Measurements from ENCODE around the gene LNX1.

The LNX1 gene

GRCh38 chr4:53551281-53551864 lies 39.9 kb downstream of the LNX1 start:
- Histone ChIP-seq H3K27ac (ENCODE audit: low read depth, low read length) (no peak overlapping the region), H3K4me1 (ENCODE audit: control insufficient read depth, insufficient read depth, low read length) (no peaks in the 10 kb centered on the region), H3K9me3 (ENCODE audit: control insufficient read depth, insufficient read depth, low read depth, low read length) (no peaks in the 10 kb centered on the region), H3K27me3 (ENCODE audit: control insufficient read depth, insufficient read depth, low read length) (no peaks in the 10 kb centered on the region), H3K36me3 (ENCODE audit: control insufficient read depth, insufficient read depth, low read length) (no peaks in the 10 kb centered on the region), H3K9ac (ENCODE audit: low read length) (no peak overlapping the region), H3K4me3 (ENCODE audit: low read depth, low read length) (no peak overlapping the region)

- Histone ChIP-seq H3K9me3 (ENCODE audit: control insufficient read depth, insufficient read depth, low read depth, low read length) (no peaks in the 10 kb centered on the region), H3K27ac (ENCODE audit: low read depth, low read length) (no peak overlapping the region)
Observed at GRCh38 chr4:53548662-53549061, 42.6 kb downstream of the LNX1 start.

GRCh38 chr4:53547983-53548382 lies 43.3 kb downstream of the LNX1 start:
- H3K27me3 ChIP-seq (ENCODE audit: control insufficient read depth, insufficient read depth, low read length), result no peaks in the 10 kb centered on the region
- no peaks in the 10 kb centered on the region for H3K9me3 ChIP-seq (ENCODE audit: control insufficient read depth, insufficient read depth, low read depth, low read length)
- H3K36me3 ChIP-seq (ENCODE audit: control insufficient read depth, insufficient read depth, low read length), result no peaks in the 10 kb centered on the region
- no peak overlapping the region for H3K9ac ChIP-seq (ENCODE audit: low read length)
- peaks cover 2% of the 10 kb centered on the region; the same call in 1 of the 2 replicates for H3K4me1 ChIP-seq (ENCODE audit: control insufficient read depth, insufficient read depth, low read length)
- no peak overlapping the region for H3K27ac ChIP-seq (ENCODE audit: low read depth, low read length)
- no peak overlapping the region for H3K4me3 ChIP-seq (ENCODE audit: low read depth, low read length)

More at GRCh38 chr4:53548662-53549061, 42.6 kb downstream of the LNX1 start:
- Histone ChIP-seq H3K27me3 (ENCODE audit: control insufficient read depth, insufficient read depth, low read length) (no peaks in the 10 kb centered on the region), H3K4me1 (ENCODE audit: control insufficient read depth, insufficient read depth, low read length) (no peaks in the 10 kb centered on the region), H3K4me3 (ENCODE audit: low read depth, low read length) (no peak overlapping the region), H3K9ac (ENCODE audit: low read length) (no peak overlapping the region), H3K36me3 (ENCODE audit: control insufficient read depth, insufficient read depth, low read length) (no peaks in the 10 kb centered on the region)

GRCh38 chr4:53545942-53546581 lies 45.2 kb downstream of the LNX1 start:
- peaks cover 4% of the 10 kb centered on the region for H3K27me3 ChIP-seq (ENCODE audit: control insufficient read depth, insufficient read depth, low read length)
- H3K4me1 ChIP-seq (ENCODE audit: control insufficient read depth, insufficient read depth, low read length), result peaks cover 8% of the 10 kb centered on the region; the same call in 1 of the 2 replicates
- H3K36me3 ChIP-seq (ENCODE audit: control insufficient read depth, insufficient read depth, low read length), result no peaks in the 10 kb centered on the region
- no peak overlapping the region for H3K4me3 ChIP-seq (ENCODE audit: low read depth, low read length)
- H3K27ac ChIP-seq (ENCODE audit: low read depth, low read length), result no peak overlapping the region
- no peak overlapping the region for H3K9ac ChIP-seq (ENCODE audit: low read length)
- no peaks in the 10 kb centered on the region for H3K9me3 ChIP-seq (ENCODE audit: control insufficient read depth, insufficient read depth, low read depth, low read length)

- H3K27ac ChIP-seq (ENCODE audit: low read depth, low read length), result no peak overlapping the region
- no peak overlapping the region for H3K4me3 ChIP-seq (ENCODE audit: low read depth, low read length)
- H3K36me3 ChIP-seq (ENCODE audit: control insufficient read depth, insufficient read depth, low read length), result no peaks in the 10 kb centered on the region
- no peak overlapping the region for H3K9ac ChIP-seq (ENCODE audit: low read length)
- peaks cover 4% of the 10 kb centered on the region for H3K27me3 ChIP-seq (ENCODE audit: control insufficient read depth, insufficient read depth, low read length)
- H3K4me1 ChIP-seq (ENCODE audit: control insufficient read depth, insufficient read depth, low read length), result peaks cover 8% of the 10 kb centered on the region; the same call in 1 of the 2 replicates
- no peaks in the 10 kb centered on the region for H3K9me3 ChIP-seq (ENCODE audit: control insufficient read depth, insufficient read depth, low read depth, low read length)
Observed at GRCh38 chr4:53545273-53545672, 46.0 kb downstream of the LNX1 start.

GRCh38 chr4:53543561-53543960 lies 47.7 kb downstream of the LNX1 start:
- no peak overlapping the region for H3K9ac ChIP-seq (ENCODE audit: low read length)
- H3K36me3 ChIP-seq (ENCODE audit: control insufficient read depth, insufficient read depth, low read length), result no peaks in the 10 kb centered on the region
- H3K4me1 ChIP-seq (ENCODE audit: control insufficient read depth, insufficient read depth, low read length), result peaks cover 8% of the 10 kb centered on the region; the same call in 1 of the 2 replicates
- peaks cover 12% of the 10 kb centered on the region for H3K27me3 ChIP-seq (ENCODE audit: control insufficient read depth, insufficient read depth, low read length)
- H3K4me3 ChIP-seq (ENCODE audit: low read depth, low read length), result no peak overlapping the region
- H3K27ac ChIP-seq (ENCODE audit: low read depth, low read length), result no peak overlapping the region
- H3K9me3 ChIP-seq (ENCODE audit: control insufficient read depth, insufficient read depth, low read depth, low read length), result no peaks in the 10 kb centered on the region

GRCh38 chr4:53541577-53542206 lies 49.6 kb downstream of the LNX1 start:
- peaks cover 8% of the 10 kb centered on the region; the same call in 1 of the 2 replicates for H3K4me1 ChIP-seq (ENCODE audit: control insufficient read depth, insufficient read depth, low read length)
- H3K4me3 ChIP-seq (ENCODE audit: low read depth, low read length), result no peak overlapping the region
- no peaks in the 10 kb centered on the region for H3K9me3 ChIP-seq (ENCODE audit: control insufficient read depth, insufficient read depth, low read depth, low read length)
- peaks cover 14% of the 10 kb centered on the region for H3K27me3 ChIP-seq (ENCODE audit: control insufficient read depth, insufficient read depth, low read length)
- no peak overlapping the region for H3K27ac ChIP-seq (ENCODE audit: low read depth, low read length)
- no peaks in the 10 kb centered on the region for H3K36me3 ChIP-seq (ENCODE audit: control insufficient read depth, insufficient read depth, low read length)
- no peak overlapping the region for H3K9ac ChIP-seq (ENCODE audit: low read length)

- H3K9me3 ChIP-seq (ENCODE audit: control insufficient read depth, insufficient read depth, low read depth, low read length), result no peaks in the 10 kb centered on the region
- H3K27ac ChIP-seq (ENCODE audit: low read depth, low read length), result no peak overlapping the region
Observed at GRCh38 chr4:53538756-53539155, 52.5 kb downstream of the LNX1 start.

GRCh38 chr4:53537606-53538005 lies 53.7 kb downstream of the LNX1 start:
- Histone ChIP-seq H3K27ac (ENCODE audit: low read depth, low read length) (no peak overlapping the region), H3K9me3 (ENCODE audit: control insufficient read depth, insufficient read depth, low read depth, low read length) (no peaks in the 10 kb centered on the region), H3K4me1 (ENCODE audit: control insufficient read depth, insufficient read depth, low read length) (0 out of 2 replicates have a peak, but pooled peaks cover 8% of the 10 kb centered on the region), H3K9ac (ENCODE audit: low read length) (no peak overlapping the region), H3K36me3 (ENCODE audit: control insufficient read depth, insufficient read depth, low read length) (no peaks in the 10 kb centered on the region), H3K27me3 (ENCODE audit: control insufficient read depth, insufficient read depth, low read length) (peaks cover 14% of the 10 kb centered on the region), H3K4me3 (ENCODE audit: low read depth, low read length) (no peak overlapping the region)

More at GRCh38 chr4:53538756-53539155, 52.5 kb downstream of the LNX1 start:
- Histone ChIP-seq H3K4me1 (ENCODE audit: control insufficient read depth, insufficient read depth, low read length) (peaks cover 8% of the 10 kb centered on the region; the same call in 1 of the 2 replicates), H3K27me3 (ENCODE audit: control insufficient read depth, insufficient read depth, low read length) (peaks cover 14% of the 10 kb centered on the region), H3K36me3 (ENCODE audit: control insufficient read depth, insufficient read depth, low read length) (no peaks in the 10 kb centered on the region), H3K4me3 (ENCODE audit: low read depth, low read length) (no peak overlapping the region), H3K9ac (ENCODE audit: low read length) (no peak overlapping the region)

GRCh38 chr4:53536328-53536727 lies 55.0 kb downstream of the LNX1 start:
- Histone ChIP-seq H3K9me3 (ENCODE audit: control insufficient read depth, insufficient read depth, low read depth, low read length) (no peaks in the 10 kb centered on the region), H3K36me3 (ENCODE audit: control insufficient read depth, insufficient read depth, low read length) (no peaks in the 10 kb centered on the region), H3K27me3 (ENCODE audit: control insufficient read depth, insufficient read depth, low read length) (peaks cover 11% of the 10 kb centered on the region), H3K4me1 (ENCODE audit: control insufficient read depth, insufficient read depth, low read length) (peaks cover 15% of the 10 kb centered on the region; the same call in 1 of the 2 replicates), H3K9ac (ENCODE audit: low read length) (no peak overlapping the region), H3K27ac (ENCODE audit: low read depth, low read length) (no peak overlapping the region), H3K4me3 (ENCODE audit: low read depth, low read length) (no peak overlapping the region)

- no peak overlapping the region for H3K27ac ChIP-seq (ENCODE audit: low read depth, low read length)
- H3K4me1 ChIP-seq (ENCODE audit: control insufficient read depth, insufficient read depth, low read length), result peaks cover 20% of the 10 kb centered on the region
- no peak overlapping the region for H3K9ac ChIP-seq (ENCODE audit: low read length)
- peaks cover 11% of the 10 kb centered on the region for H3K27me3 ChIP-seq (ENCODE audit: control insufficient read depth, insufficient read depth, low read length)
- no peaks in the 10 kb centered on the region for H3K9me3 ChIP-seq (ENCODE audit: control insufficient read depth, insufficient read depth, low read depth, low read length)
- no peak overlapping the region for H3K4me3 ChIP-seq (ENCODE audit: low read depth, low read length)
- no peaks in the 10 kb centered on the region for H3K36me3 ChIP-seq (ENCODE audit: control insufficient read depth, insufficient read depth, low read length)
Observed at GRCh38 chr4:53535567-53535966, 55.7 kb downstream of the LNX1 start.
